Measurements from ENCODE around the gene TRIO.

Gene TRIO

DNA sequence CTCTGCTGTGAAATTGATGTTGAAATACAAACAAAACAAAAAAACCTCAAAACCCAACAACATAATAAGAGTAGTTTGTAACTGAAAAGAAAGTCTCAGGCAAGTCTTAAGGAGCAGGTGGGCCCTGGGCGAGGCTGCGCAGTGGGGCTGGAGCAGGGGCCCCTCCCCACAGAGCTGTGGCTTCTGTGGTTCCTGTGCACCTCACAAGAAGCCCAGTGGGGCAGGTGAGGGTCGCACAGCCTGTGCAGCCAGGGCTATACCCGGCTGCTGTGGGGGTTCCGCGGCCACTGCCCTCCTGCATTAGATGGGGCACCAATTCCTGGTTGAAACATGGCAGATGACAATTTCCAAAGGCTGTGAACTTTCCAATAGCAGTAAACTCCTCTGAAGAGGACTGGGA is 75.3 kb downstream of the TRIO start:
- TF ChIP-seq, protein P1, sequence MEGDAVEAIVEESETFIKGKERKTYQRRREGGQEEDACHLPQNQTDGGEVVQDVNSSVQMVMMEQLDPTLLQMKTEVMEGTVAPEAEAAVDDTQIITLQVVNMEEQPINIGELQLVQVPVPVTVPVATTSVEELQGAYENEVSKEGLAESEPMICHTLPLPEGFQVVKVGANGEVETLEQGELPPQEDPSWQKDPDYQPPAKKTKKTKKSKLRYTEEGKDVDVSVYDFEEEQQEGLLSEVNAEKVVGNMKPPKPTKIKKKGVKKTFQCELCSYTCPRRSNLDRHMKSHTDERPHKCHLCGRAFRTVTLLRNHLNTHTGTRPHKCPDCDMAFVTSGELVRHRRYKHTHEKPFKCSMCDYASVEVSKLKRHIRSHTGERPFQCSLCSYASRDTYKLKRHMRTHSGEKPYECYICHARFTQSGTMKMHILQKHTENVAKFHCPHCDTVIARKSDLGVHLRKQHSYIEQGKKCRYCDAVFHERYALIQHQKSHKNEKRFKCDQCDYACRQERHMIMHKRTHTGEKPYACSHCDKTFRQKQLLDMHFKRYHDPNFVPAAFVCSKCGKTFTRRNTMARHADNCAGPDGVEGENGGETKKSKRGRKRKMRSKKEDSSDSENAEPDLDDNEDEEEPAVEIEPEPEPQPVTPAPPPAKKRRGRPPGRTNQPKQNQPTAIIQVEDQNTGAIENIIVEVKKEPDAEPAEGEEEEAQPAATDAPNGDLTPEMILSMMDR (conservative IDR thresholded peaks at IDR 0.05; ENCODE audit: low read length), result no peak
- no peak overlapping the region for H3K4me3 ChIP-seq (ENCODE audit: low read length)

GRCh38 chr5:14218897-14219573 is 75.9 kb downstream of the TRIO start:
- H3K4me3 ChIP-seq (ENCODE audit: low read length), result no peak overlapping the region
- TF ChIP-seq, protein P1 (conservative IDR thresholded peaks at IDR 0.05; ENCODE audit: low read length), result no peak
- no peak for DNase-seq (ENCODE audit: low read depth)

More for the DNA sequence above, 75.3 kb downstream of the TRIO start:
- no peak for DNase-seq (ENCODE audit: low read depth)

- TF ChIP-seq, protein P1 (conservative IDR thresholded peaks at IDR 0.05; ENCODE audit: low read length), result no peak
- DNase-seq (ENCODE audit: low read depth), result no peak
- H3K4me3 ChIP-seq (ENCODE audit: low read length), result no peak overlapping the region
Measured at GRCh38 chr5:14219800-14220512, 76.8 kb downstream of the TRIO start.

DNA sequence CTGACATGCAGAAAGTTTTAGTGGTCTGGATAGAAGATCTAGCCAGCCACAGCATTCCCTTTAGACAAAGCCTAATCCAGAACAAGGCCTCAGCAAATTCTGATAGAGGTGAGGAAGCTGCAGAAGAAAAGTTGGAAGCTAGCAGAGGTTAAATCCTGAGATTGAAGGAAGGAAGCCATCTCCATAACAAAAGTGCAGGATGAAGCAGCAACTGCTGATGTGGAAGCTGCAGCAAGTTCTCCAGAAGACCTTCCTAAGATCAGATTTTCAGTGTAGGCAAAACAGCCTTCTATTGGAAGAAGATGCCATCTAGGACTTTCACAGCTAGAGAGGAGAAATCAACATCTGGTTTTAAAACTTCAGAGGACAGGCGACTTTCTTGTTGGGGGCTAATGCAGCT is 77.5 kb downstream of the TRIO start:
- H3K4me3 ChIP-seq (ENCODE audit: low read length), result no peak overlapping the region
- no peak for DNase-seq (ENCODE audit: low read depth)
- TF ChIP-seq, protein P1 (conservative IDR thresholded peaks at IDR 0.05; ENCODE audit: low read length), result no peak

DNA sequence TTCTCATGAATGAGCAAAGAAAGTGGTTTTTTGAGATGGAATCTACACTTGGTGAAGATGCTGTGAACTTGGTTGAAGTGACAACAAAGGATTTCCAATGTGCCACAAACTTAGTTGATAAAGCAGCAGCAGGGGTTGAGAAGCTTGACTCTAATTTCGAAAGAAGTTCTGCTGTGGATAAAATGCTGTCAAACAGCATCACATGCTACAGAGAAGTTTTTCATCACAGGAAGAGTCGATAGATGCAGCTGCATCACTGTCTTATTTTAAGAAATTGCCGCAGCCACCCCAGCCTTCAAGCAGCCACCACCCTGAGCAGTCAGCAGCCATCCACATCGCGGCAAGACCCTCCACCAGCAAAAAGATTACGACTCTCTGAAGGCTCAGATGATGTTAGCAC is 78.6 kb downstream of the TRIO start:
- TF ChIP-seq, protein P1 (conservative IDR thresholded peaks at IDR 0.05; ENCODE audit: low read length), result no peak
- DNase-seq (ENCODE audit: low read depth), result no peak
- H3K4me3 ChIP-seq (ENCODE audit: low read length), result no peak overlapping the region

GRCh38 chr5:14222206-14222605 is 79.1 kb downstream of the TRIO start:
- H3K4me3 ChIP-seq (ENCODE audit: low read length), result no peak overlapping the region
- no peak for DNase-seq (ENCODE audit: low read depth)
- TF ChIP-seq, protein P1 (conservative IDR thresholded peaks at IDR 0.05; ENCODE audit: low read length), result no peak

GRCh38 chr5:14223372-14223771 is 80.2 kb downstream of the TRIO start:
- DNase-seq (ENCODE audit: low read depth), result no peak
- TF ChIP-seq, protein P1 (conservative IDR thresholded peaks at IDR 0.05; ENCODE audit: low read length), result no peak
- no peak overlapping the region for H3K4me3 ChIP-seq (ENCODE audit: low read length)
